Measurements from ENCODE around the gene ABTB2. TPM values are rescaled to one million over a fixed set of nuclear protein-coding genes. Genes with fewer than 3 reads are reported as not detected.
A peak's percentile ranks its signal among the peaks of the same experiment; 100 is the strongest.
"Not testable (repeated sequence)": the region's sequence is repeated elsewhere in the genome, so short reads cannot be mapped to it uniquely, and the experiment has no call there.

ABTB2 gene
- total RNA-seq (2014; rRNA removed; shearing (Covaris generic)): 1.2 and 3.2 TPM in 2 replicates

- DNase-seq (ENCODE audit: low spot score): peak; percentile 97
Measured at GRCh38 chr11:34357701-34358257, at the start of gene ABTB2. Gene ABTB2 (minus strand): TSS chr11:34358010.

GRCh38 chr11:34407121-34407813 lies 49.5 kb upstream of the ABTB2 start:
- no peak for DNase-seq (ENCODE audit: low spot score)

- DNase-seq (ENCODE audit: low spot score): no peak
Measured at GRCh38 chr11:34406413-34406812, 48.6 kb upstream of the ABTB2 start.

- DNase-seq (ENCODE audit: low spot score): peak; percentile 79
Measured at GRCh38 chr11:34405079-34405858, 47.5 kb upstream of the ABTB2 start.

GRCh38 chr11:34404280-34404679 lies 46.5 kb upstream of the ABTB2 start:
- DNase-seq (ENCODE audit: low spot score): no peak

GRCh38 chr11:34403431-34403830 lies 45.6 kb upstream of the ABTB2 start:
- no peak for DNase-seq (ENCODE audit: low spot score)

GRCh38 chr11:34397811-34398210 lies 40.0 kb upstream of the ABTB2 start:
- no peak for DNase-seq (ENCODE audit: low spot score)

- no peak for DNase-seq (ENCODE audit: low spot score)
Measured at GRCh38 chr11:34397120-34397519, 39.3 kb upstream of the ABTB2 start.

- peak; percentile 88 for DNase-seq (ENCODE audit: low spot score)
Measured at GRCh38 chr11:34395916-34396550, 38.2 kb upstream of the ABTB2 start.

GRCh38 chr11:34394771-34395300 lies 37.0 kb upstream of the ABTB2 start:
- DNase-seq (ENCODE audit: low spot score): no peak

GRCh38 chr11:34387653-34388052 lies 29.8 kb upstream of the ABTB2 start:
- no peak for DNase-seq (ENCODE audit: low spot score)

- not testable (repeated sequence) for DNase-seq (ENCODE audit: low spot score)
Measured at GRCh38 chr11:34386356-34386755, 28.5 kb upstream of the ABTB2 start.

- DNase-seq (ENCODE audit: low spot score): no peak
Measured at GRCh38 chr11:34382532-34383276, 24.9 kb upstream of the ABTB2 start.

GRCh38 chr11:34381775-34382174 lies 24.0 kb upstream of the ABTB2 start:
- DNase-seq (ENCODE audit: low spot score): no peak

GRCh38 chr11:34380696-34381095 lies 22.9 kb upstream of the ABTB2 start:
- no peak for DNase-seq (ENCODE audit: low spot score)

- no peak for DNase-seq (ENCODE audit: low spot score)
Measured at GRCh38 chr11:34379539-34379938, 21.7 kb upstream of the ABTB2 start.

GRCh38 chr11:34379079-34379478 lies 21.3 kb upstream of the ABTB2 start:
- no peak for DNase-seq (ENCODE audit: low spot score)

GRCh38 chr11:34373727-34374126 lies 15.9 kb upstream of the ABTB2 start:
- DNase-seq (ENCODE audit: low spot score): no peak

GRCh38 chr11:34366522-34366921 lies 8.7 kb upstream of the ABTB2 start:
- DNase-seq (ENCODE audit: low spot score): peak; percentile 51

- no peak for DNase-seq (ENCODE audit: low spot score)
Measured at GRCh38 chr11:34364102-34364501, 6.3 kb upstream of the ABTB2 start.

GRCh38 chr11:34363363-34364084 lies 5.7 kb upstream of the ABTB2 start:
- no peak for DNase-seq (ENCODE audit: low spot score)
